ENCODE data around the gene PCSK7. TPM values are rescaled to one million over a fixed set of nuclear protein-coding genes. Genes with fewer than 3 reads are reported as not detected.

Gene PCSK7
- total and polyA plus RNA-seq, 2 of the 8 experiments (the other 6 are each of a cell fraction or from before 2014, with no cell fraction given) = 23.4 to 38.5 TPM

DNA sequence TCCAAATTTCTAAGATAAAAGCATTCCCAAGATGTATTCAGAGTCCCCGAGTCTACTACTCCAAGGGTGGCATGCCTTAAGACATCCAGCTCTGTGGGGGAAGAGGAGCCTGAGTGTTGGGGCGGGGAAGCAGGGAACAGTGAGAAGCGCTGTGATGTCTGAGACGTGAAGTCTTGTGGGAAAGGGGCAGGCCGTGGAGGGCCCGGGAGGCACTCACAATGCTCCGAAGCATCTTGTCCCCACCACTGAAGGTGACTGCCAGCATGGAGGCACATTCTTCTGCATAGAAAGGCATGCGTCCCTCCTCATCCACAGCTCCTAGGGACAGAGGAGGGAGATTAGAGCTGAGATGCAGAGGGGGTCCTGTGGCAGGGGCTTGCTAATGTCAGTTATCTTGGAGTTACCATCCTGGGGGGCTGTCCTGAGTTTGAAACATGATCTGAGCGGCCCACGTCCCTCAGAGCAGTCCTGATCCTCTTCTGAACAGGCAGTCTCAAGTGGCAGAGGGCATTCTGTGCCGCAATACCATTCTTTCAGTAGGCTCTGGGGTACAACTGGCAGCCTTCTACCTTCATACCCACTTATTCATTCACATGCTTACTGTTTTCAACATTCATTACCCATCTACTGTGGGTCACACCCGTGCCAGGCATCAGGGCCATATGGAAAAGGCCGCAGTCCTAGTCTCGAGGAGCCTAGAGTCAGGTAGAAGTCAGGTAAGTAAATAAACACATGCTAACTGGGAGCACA lies 8.7 kb downstream of the PCSK7 start:
- H3K56ac ChIP-seq (replicated peaks; ENCODE audit: insufficient read length, low read depth, low read length) = no peak overlapping the region
- TF ChIP-seq, protein P1, sequence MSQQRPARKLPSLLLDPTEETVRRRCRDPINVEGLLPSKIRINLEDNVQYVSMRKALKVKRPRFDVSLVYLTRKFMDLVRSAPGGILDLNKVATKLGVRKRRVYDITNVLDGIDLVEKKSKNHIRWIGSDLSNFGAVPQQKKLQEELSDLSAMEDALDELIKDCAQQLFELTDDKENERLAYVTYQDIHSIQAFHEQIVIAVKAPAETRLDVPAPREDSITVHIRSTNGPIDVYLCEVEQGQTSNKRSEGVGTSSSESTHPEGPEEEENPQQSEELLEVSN (IDR thresholded peaks at IDR 0.05) = no peak
- TF ChIP-seq CTBP2 (IDR thresholded peaks at IDR 0.05; ENCODE audit: borderline replicate concordance, insufficient read depth, insufficient read length, low read length) = no peak
- no peak for TF ChIP-seq BCL11A (IDR thresholded peaks at IDR 0.05; ENCODE audit: low read depth in 2 of 2, low read length in 2 of 2)
- no peak for TF ChIP-seq NRF1 (IDR thresholded peaks at IDR 0.05; ENCODE audit: low read depth, low read length)
- no peak for TF ChIP-seq POLR2AphosphoS5 (IDR thresholded peaks at IDR 0.05; ENCODE audit: low read depth, low read length)
- H3K27me3 ChIP-seq (replicated peaks in 1 of 4; ENCODE audit: control insufficient read depth in 3 of 4, extremely low read depth in 1 of 4, insufficient read depth in 3 of 4, low read length in 3 of 4) = no peaks in the 10 kb centered on the region
- no peak overlapping the region for H2AFZ ChIP-seq (ENCODE audit: low read length)
- CTCF ChIA-PET (ENCODE audit: partially characterized antibody) = interaction anchor here (1.1 to 25.0 kb wide), 8 partner anchors 9 to 113 kb away, joined by 3 to 449 read pairs (median 4); partner anchors contain the start of genes SIDT2 and TAGLN
- no peaks in the 10 kb centered on the region for H3K23me2 ChIP-seq (ENCODE audit: low read depth, low read length)
- H3K9ac ChIP-seq (replicated peaks in 1 of 4; ENCODE audit: extremely low read depth in 1 of 4, low read depth in 3 of 4, low read length in 3 of 4) = no peak overlapping the region
- H3K9me3 ChIP-seq (ENCODE audit: insufficient read depth in 2 of 2, low read depth in 1 of 2, low read length in 1 of 2) = no peaks in the 10 kb centered on the region
- no peaks in the 10 kb centered on the region for H3K79me2 ChIP-seq (ENCODE audit: control insufficient read depth in 1 of 2, insufficient read depth in 2 of 2, low read length in 2 of 2)
- H3K4me3 ChIP-seq (ENCODE audit: extremely low read depth in 1 of 4, insufficient read depth in 2 of 4, low read depth in 3 of 4, low read length in 4 of 4) = no peak overlapping the region
- H2BK15ac ChIP-seq (ENCODE audit: low read length) = no peak overlapping the region
- H3K4me1 ChIP-seq (replicated peaks in 1 of 4; ENCODE audit: control insufficient read depth in 3 of 4, insufficient read depth in 4 of 4, low read length in 3 of 4) = no peaks in the 10 kb centered on the region
- no peak overlapping the region for H2BK12ac ChIP-seq (ENCODE audit: low read depth, low read length)
- no peak for FAIRE-seq
- H3K4ac ChIP-seq (replicated peaks; ENCODE audit: insufficient read length, low read depth, low read length) = no peak overlapping the region
- WGBS, 2 experiments (ENCODE audit: extremely low coverage in 1 of 2, insufficient coverage in 1 of 2, insufficient read length in 1 of 2, insufficient replicate concordance in 2 of 2, low coverage in 1 of 2, low lambda C conversion rate in 2 of 2, missing lambda C conversion rate in 1 of 2) = 93% methylated on average over 14 of the region's 14 CpGs; no CpG with 5 or more reads in 1 of the 2 experiments
- no peak overlapping the region for H3K4me2 ChIP-seq (ENCODE audit: insufficient read depth in 1 of 2, low read depth in 2 of 2, low read length in 2 of 2)
- H4K91ac ChIP-seq (replicated peaks; ENCODE audit: insufficient read length, low read length) = no peak overlapping the region
- H2BK5ac ChIP-seq (ENCODE audit: low read depth, low read length) = no peak overlapping the region; the same call in 1 of the 2 replicates
- no peak overlapping the region for H3K14ac ChIP-seq (ENCODE audit: insufficient read length)
- peaks cover 10 to 32% (median 20%) of the 10 kb centered on the region in 4 experiments; a peak in 7 of 8 replicates for H3K36me3 ChIP-seq (ENCODE audit: control insufficient read depth in 2 of 4, insufficient read depth in 4 of 4, low read length in 3 of 4)
- no peak for DNase-seq (ENCODE audit: low read depth in 1 of 2, low spot score in 2 of 2)
- H2BK120ac ChIP-seq (replicated peaks; ENCODE audit: low read depth, low read length) = no peak overlapping the region
- no peak overlapping the region for H3K27ac ChIP-seq (ENCODE audit: low read depth, low read length)
- no peaks in the 10 kb centered on the region for H3K79me1 ChIP-seq (ENCODE audit: low read depth, low read length)
- H4K8ac ChIP-seq (ENCODE audit: extremely low read depth, insufficient read depth, low read length) = no peak overlapping the region
- no peak overlapping the region for H3K23ac ChIP-seq (ENCODE audit: insufficient read length)
- POLR2A ChIA-PET (ENCODE audit: partially characterized antibody) = interaction anchor here (0.8 to 2.3 kb wide), 6 partner anchors 10 to 45 kb away, joined by 3 to 6 read pairs (median 4); partner anchors contain the start of genes SIDT2 and TAGLN
- H4K5ac ChIP-seq (ENCODE audit: insufficient read length, low read depth, low read length) = no peak overlapping the region
- no peak overlapping the region for H2BK20ac ChIP-seq (ENCODE audit: low read length)
- H2AK5ac ChIP-seq (ENCODE audit: low read depth, low read length) = no peak overlapping the region
- H3K18ac ChIP-seq (ENCODE audit: extremely low read depth, low read length) = no peak overlapping the region
- peaks cover 2 to 3% of the 10 kb centered on the region in 2 experiments for H4K20me1 ChIP-seq (replicated peaks in 1 of 2; ENCODE audit: control insufficient read depth in 1 of 2, insufficient read depth in 2 of 2, low read length in 2 of 2)

All from H1 (cell line).